H1 (cell line): Measurements from ENCODE around the gene SFTPB. TPM values are rescaled to one million over a fixed set of nuclear protein-coding genes. Genes with fewer than 3 reads are reported as not detected.

Experiments used
- CTCF ChIA-PET: fragments of 300-600 bp; sonication (Branson Sonifier 250); formaldehyde crosslinking; loops from one replicate; lab custom pipeline; 2021; ENCODE audit not compliant: partially characterized antibody; lab: Charles Lee
- POLR2A ChIA-PET: fragments of 300-600 bp; sonication (Branson Sonifier 250); formaldehyde crosslinking; loops from one replicate; lab custom pipeline; 2021; ENCODE audit warnings: inconsistent platforms; ENCODE audit not compliant: partially characterized antibody; lab: Charles Lee
- DNase-seq, 2 experiments: peaks; one replicate each; pipeline versions ENCODE4 v3.0.0 to v3.0.0-alpha.2; 2010 to 2022; ENCODE audit warnings: low spot score in 2 of 2, low read depth in 1 of 2, mixed read lengths in 1 of 2
- FAIRE-seq: peaks from 2 replicates; lab custom pipeline; 2011; peaks lifted over from hg19 to GRCh38; lab: Jason Lieb, UNC
- H2AFZ ChIP-seq: 2 replicates; pipeline ENCODE4 v1.8.1; 2012; ENCODE audit warnings: low read length, inconsistent platforms
- H2AK5ac ChIP-seq: 2 replicates; pipeline ENCODE4 v1.6.1; 2013; ENCODE audit warnings: low read depth, low read length
- H2BK120ac ChIP-seq: replicated peaks from 2 replicates; pipeline ENCODE3; 2013; ENCODE audit warnings: low read depth, low read length, inconsistent platforms
- H2BK12ac ChIP-seq: 2 replicates; pipeline ENCODE4 v1.6.1; 2013; ENCODE audit warnings: low read depth, low read length
- H2BK15ac ChIP-seq: 2 replicates; pipeline ENCODE4 v1.6.1; 2013; ENCODE audit warnings: low read length
- H2BK20ac ChIP-seq: 2 replicates; pipeline ENCODE4 v1.6.1; 2013; ENCODE audit warnings: low read length
- H2BK5ac ChIP-seq: 2 replicates; pipeline ENCODE4 v1.6.1; 2013; ENCODE audit warnings: low read depth, low read length
- H3K14ac ChIP-seq: 2 replicates; pipeline ENCODE4 v1.6.1; 2013; ENCODE audit warnings: inconsistent platforms; ENCODE audit not compliant: insufficient read length
- H3K18ac ChIP-seq: 2 replicates; pipeline ENCODE4 v1.6.1; 2013; ENCODE audit warnings: low read length; ENCODE audit errors: extremely low read depth
- H3K23ac ChIP-seq: 2 replicates; pipeline ENCODE4 v1.6.1; 2013; ENCODE audit warnings: inconsistent platforms; ENCODE audit not compliant: insufficient read length
- H3K23me2 ChIP-seq: 2 replicates; pipeline ENCODE4 v1.6.1; 2013; ENCODE audit warnings: low read depth, low read length
- H3K27ac ChIP-seq: 2 replicates; pipeline ENCODE4 v1.6.1; 2011; ENCODE audit warnings: low read depth, low read length, inconsistent platforms
- H3K27me3 ChIP-seq, 4 experiments: replicated peaks in 1 of 4; 1 replicate in 1 of 4; 2 replicates in 3 of 4; pipeline versions ENCODE4 v1.6.1 to v1.8.1; 2011 to 2013; ENCODE audit warnings: low read length in 3 of 4, mild to moderate bottlenecking in 3 of 4, inconsistent platforms in 2 of 4, mixed read lengths in 2 of 4, moderate library complexity in 1 of 4; ENCODE audit not compliant: control insufficient read depth in 3 of 4, insufficient read depth in 3 of 4; ENCODE audit errors: extremely low read depth in 1 of 4
- H3K36me3 ChIP-seq, 4 experiments: 2 replicates each; pipeline versions ENCODE4 v1.6.1 to v1.8.1; 2011 to 2013; ENCODE audit warnings: mild to moderate bottlenecking in 4 of 4, low read length in 3 of 4, moderate library complexity in 2 of 4, control low read depth in 1 of 4, inconsistent platforms in 1 of 4; ENCODE audit not compliant: insufficient read depth in 4 of 4, control insufficient read depth in 2 of 4
- H3K4ac ChIP-seq: replicated peaks from 2 replicates; pipeline ENCODE3; 2013; ENCODE audit warnings: low read length, low read depth, mixed read lengths, inconsistent platforms; ENCODE audit not compliant: insufficient read length
- H3K4me1 ChIP-seq, 4 experiments: replicated peaks in 1 of 4; 1 replicate in 1 of 4; 2 replicates in 3 of 4; pipeline versions ENCODE4 v1.6.1 to v1.8.1; 2011 to 2013; ENCODE audit warnings: low read length in 3 of 4, inconsistent platforms in 2 of 4, mixed read lengths in 1 of 4; ENCODE audit not compliant: insufficient read depth in 4 of 4, control insufficient read depth in 3 of 4
- H3K4me2 ChIP-seq, 2 experiments: 2 replicates each; pipeline versions ENCODE4 v1.6.1 to v1.8.1; 2011 to 2013; ENCODE audit warnings: low read depth in 2 of 2, low read length in 2 of 2, control low read depth in 1 of 2, inconsistent platforms in 1 of 2, mild to moderate bottlenecking in 1 of 2; ENCODE audit not compliant: insufficient read depth in 1 of 2
- H3K4me3 ChIP-seq, 4 experiments: fragments of 200-600, 300-600 bp in 1 of 4; sonication (generic), shearing (Covaris generic), sonication (Bioruptor Twin) in 1 of 4; 2 replicates each; pipeline versions ENCODE4 v1.5.1 to v1.8.1; 2011 to 2016; ENCODE audit warnings: low read length in 4 of 4, low read depth in 3 of 4, control low read depth in 2 of 4, inconsistent platforms in 2 of 4, mild to moderate bottlenecking in 2 of 4, mixed read lengths in 1 of 4, moderate library complexity in 1 of 4; ENCODE audit not compliant: insufficient read depth in 2 of 4; ENCODE audit errors: extremely low read depth in 1 of 4
- H3K56ac ChIP-seq: replicated peaks from 2 replicates; pipeline ENCODE3; 2013; ENCODE audit warnings: low read depth, mild to moderate bottlenecking, mixed read lengths, low read length, inconsistent platforms; ENCODE audit not compliant: insufficient read length
- H3K79me1 ChIP-seq: 2 replicates; pipeline ENCODE4 v1.6.1; 2013; ENCODE audit warnings: low read depth, low read length, control low read depth
- H3K79me2 ChIP-seq, 2 experiments: 2 replicates each; pipeline versions ENCODE4 v1.6.1 to v1.8.1; 2012 to 2013; ENCODE audit warnings: low read length in 2 of 2, mild to moderate bottlenecking in 2 of 2, inconsistent platforms in 1 of 2; ENCODE audit not compliant: insufficient read depth in 2 of 2, control insufficient read depth in 1 of 2
- H3K9ac ChIP-seq, 4 experiments: replicated peaks in 1 of 4; 1 replicate in 1 of 4; 2 replicates in 3 of 4; pipeline versions ENCODE4 v1.6.1 to v1.8.1; 2011 to 2013; ENCODE audit warnings: low read depth in 3 of 4, low read length in 3 of 4, control low read depth in 2 of 4, mild to moderate bottlenecking in 2 of 4, moderate library complexity in 2 of 4, inconsistent platforms in 1 of 4; ENCODE audit errors: extremely low read depth in 1 of 4
- H3K9me3 ChIP-seq, 2 experiments: 2 replicates each; pipeline versions ENCODE4 v1.6.1 to v1.8.1; 2012 to 2013; ENCODE audit warnings: mild to moderate bottlenecking in 2 of 2, moderate library complexity in 2 of 2, control low read depth in 1 of 2, inconsistent platforms in 1 of 2, low read depth in 1 of 2, low read length in 1 of 2, mixed read lengths in 1 of 2; ENCODE audit not compliant: insufficient read depth in 2 of 2
- H4K20me1 ChIP-seq, 2 experiments: replicated peaks in 1 of 2; 2 replicates each; pipeline versions ENCODE3 to v1.8.1; 2011 to 2013; ENCODE audit warnings: inconsistent platforms in 2 of 2, low read length in 2 of 2, mild to moderate bottlenecking in 1 of 2; ENCODE audit not compliant: insufficient read depth in 2 of 2, control insufficient read depth in 1 of 2
- H4K5ac ChIP-seq: 2 replicates; pipeline ENCODE4 v1.6.1; 2013; ENCODE audit warnings: low read length, low read depth, mixed read lengths, inconsistent platforms; ENCODE audit not compliant: insufficient read length
- H4K8ac ChIP-seq: 2 replicates; pipeline ENCODE4 v1.8.0; 2013; ENCODE audit warnings: mild to moderate bottlenecking, moderate library complexity, low read length, inconsistent platforms; ENCODE audit not compliant: insufficient read depth; ENCODE audit errors: extremely low read depth
- H4K91ac ChIP-seq: replicated peaks from 2 replicates; pipeline ENCODE3; 2013; ENCODE audit warnings: low read length, mixed read lengths, inconsistent platforms; ENCODE audit not compliant: insufficient read length
- CHD2 ChIP-seq: IDR thresholded peaks from 2 replicates; pipeline ENCODE4 v1.6.1; 2012; ENCODE audit warnings: low read length, improper control_type of control experiment
- GABPA ChIP-seq: IDR thresholded peaks from 2 replicates; pipeline ENCODE4 v1.6.1; 2011; ENCODE audit warnings: mild to moderate bottlenecking, low read length, moderate library complexity, borderline replicate concordance; ENCODE audit not compliant: insufficient read depth
- JUN ChIP-seq: IDR thresholded peaks from 2 replicates; pipeline ENCODE4 v1.6.1; 2011; ENCODE audit warnings: low read depth, mild to moderate bottlenecking, improper control_type of control experiment, low read length
- JUND ChIP-seq: IDR thresholded peaks from 2 replicates; pipeline ENCODE4 v1.6.1; 2011; ENCODE audit warnings: mild to moderate bottlenecking, improper control_type of control experiment, low read length
- SAP30 ChIP-seq: fragments of 300-600 bp; sonication (generic); IDR thresholded peaks from 2 replicates; pipeline ENCODE4 v1.7.1; 2012; ENCODE audit warnings: low read length, moderate library complexity, mild to moderate bottlenecking, inconsistent platforms; ENCODE audit not compliant: insufficient read depth, insufficient replicate concordance
- TAF1 ChIP-seq: IDR thresholded peaks from 2 replicates; pipeline ENCODE4 v1.6.1; 2011; ENCODE audit warnings: mild to moderate bottlenecking, low read depth, low read length
- ZNF274 ChIP-seq: IDR thresholded peaks from 2 replicates; pipeline ENCODE4 v1.7.0; 2012; ENCODE audit warnings: low read length, borderline replicate concordance; ENCODE audit errors: extremely low read depth
- WGBS, 2 experiments: shearing (Covaris generic) in 1 of 2; methylation state at CpG; one replicate each; pipeline versions ENCODE4 v1.1.6 to v1.1.7; 2013 to 2015; ENCODE audit warnings: low lambda C conversion rate in 2 of 2, mixed read lengths in 2 of 2, inconsistent platforms in 1 of 2, low coverage in 1 of 2, missing lambda C conversion rate in 1 of 2; ENCODE audit not compliant: insufficient replicate concordance in 2 of 2, insufficient coverage in 1 of 2, insufficient read length in 1 of 2; ENCODE audit errors: extremely low coverage in 1 of 2, missing lambda C conversion rate in 1 of 2; 5-methylcytosine and 5-hydroxymethylcytosine counted together
- polyA plus RNA-seq, 7 experiments: library from polyadenylated mRNA; depleted of rRNA in 3 of 7; stranded (reverse) in 5 of 7; unstranded in 2 of 7; fragments of >200 nt in 5 of 7; fragments of 200-250 nt in 2 of 7; gene quantifications; 1 replicate in 5 of 7; 2 replicates in 1 of 7; 4 replicates in 1 of 7; pipeline versions ENCODE4 v1.2.1 to v1.2.3, GENCODE V29; 2011 to 2013; ENCODE audit warnings: missing spikeins in 2 of 7, mixed read lengths in 2 of 7
- total RNA-seq: library from RNA; stranded (reverse); fragmentation: NEBNext Ultra II Directional; extraction: Animal tissue kit (Norgen Biotek cat#: 25700); gene quantifications from 2 replicates; pipeline ENCODE4 v1.2.1, GENCODE V29; 2021

The SFTPB gene
- total and polyA plus RNA-seq, 2 of the 8 experiments (the other 6 are each of a cell fraction or from before 2014, with no cell fraction given): not detected

DNA sequence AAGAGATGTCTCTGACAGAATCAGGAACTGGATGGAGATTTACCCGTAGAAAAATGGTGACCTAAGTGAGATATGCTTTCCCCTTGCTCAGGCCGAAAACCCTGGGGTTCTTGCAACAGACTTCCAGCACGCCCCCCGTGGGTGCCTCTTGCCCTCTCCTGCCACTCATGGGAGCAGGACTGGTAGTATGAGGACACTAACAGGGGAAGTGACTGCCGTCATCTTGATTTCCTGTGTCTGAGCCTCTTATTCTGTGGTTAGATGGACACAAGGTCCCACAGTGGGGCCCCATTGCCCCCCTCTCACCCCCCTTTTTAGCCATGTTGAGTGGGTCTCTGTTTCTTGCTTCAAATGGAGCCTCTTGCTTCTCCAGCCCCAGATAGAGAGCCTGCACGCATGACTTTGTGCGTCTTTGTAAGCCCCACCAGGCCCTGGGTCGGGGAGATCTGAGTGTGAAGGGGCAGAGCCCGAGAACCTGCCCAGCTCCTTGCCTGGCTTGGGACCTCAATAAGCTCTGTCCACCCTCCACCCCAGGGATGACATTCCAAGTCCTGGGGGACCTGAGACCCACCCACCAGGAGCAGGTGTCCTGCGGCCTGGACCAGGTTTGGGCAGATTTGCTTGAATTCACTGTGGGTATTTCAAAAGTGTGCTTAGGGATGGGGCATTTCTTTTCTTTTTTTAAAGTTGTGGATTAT lies 38.7 kb upstream of the SFTPB start:
- Histone ChIP-seq H3K27ac (no peak overlapping the region), H3K9me3 (no peaks in the 10 kb centered on the region), H2BK12ac (no peak overlapping the region), H2BK15ac (no peak overlapping the region), H4K91ac (no peak overlapping the region), H4K8ac (no peak overlapping the region), H4K20me1 (no peaks in the 10 kb centered on the region), H3K23ac (no peak overlapping the region), H4K5ac (no peak overlapping the region), H2BK120ac (no peak overlapping the region), H3K18ac (no peak overlapping the region), H3K79me1 (no peaks in the 10 kb centered on the region), H3K9ac (no peak overlapping the region), H3K23me2 (no peaks in the 10 kb centered on the region), H3K4me1 (peaks cover 0 to 4% (median 2%) of the 10 kb centered on the region in 4 experiments; a peak in 3 of 7 replicates), H3K4me3 (no peak overlapping the region), H3K79me2 (no peaks in the 10 kb centered on the region), H3K27me3 (no peaks in the 10 kb centered on the region; a peak in 1 of 7 replicates), H2BK5ac (no peak overlapping the region), H3K4ac (no peak overlapping the region), H3K56ac (no peak overlapping the region), H3K36me3 (no peaks in the 10 kb centered on the region), H3K14ac (no peak overlapping the region), H2AFZ (peak overlapping the region; percentile 35; the same call in 1 of the 2 replicates), H2BK20ac (no peak overlapping the region), H2AK5ac (no peak overlapping the region), H3K4me2 (no peak overlapping the region)
- FAIRE-seq (no peak), DNase-seq (no peak)
- TF ChIP-seq JUND (no peak), CHD2 (no peak), JUN (no peak), ZNF274 (no peak), SAP30 (no peak), TAF1 (no peak), GABPA (no peak)
- WGBS, 2 experiments: 91% methylated on average over 10 of the region's 10 CpGs; no CpG with 5 or more reads in 1 of the 2 experiments
- ChIA-PET CTCF (interaction anchor here (0.7 to 7.4 kb wide), 34 partner anchors 8 to 545 kb away, joined by 3 to 80 read pairs (median 4); partner anchors contain the start of genes ATOH8 and GNLY), POLR2A (interaction anchor here (0.6 to 2.5 kb wide), 3 partner anchors 27 to 67 kb away, joined by 3 to 10 read pairs (median 4); no protein-coding TSS in a partner anchor)
